ENCODE measurements around the gene USP15.

The USP15 gene

DNA sequence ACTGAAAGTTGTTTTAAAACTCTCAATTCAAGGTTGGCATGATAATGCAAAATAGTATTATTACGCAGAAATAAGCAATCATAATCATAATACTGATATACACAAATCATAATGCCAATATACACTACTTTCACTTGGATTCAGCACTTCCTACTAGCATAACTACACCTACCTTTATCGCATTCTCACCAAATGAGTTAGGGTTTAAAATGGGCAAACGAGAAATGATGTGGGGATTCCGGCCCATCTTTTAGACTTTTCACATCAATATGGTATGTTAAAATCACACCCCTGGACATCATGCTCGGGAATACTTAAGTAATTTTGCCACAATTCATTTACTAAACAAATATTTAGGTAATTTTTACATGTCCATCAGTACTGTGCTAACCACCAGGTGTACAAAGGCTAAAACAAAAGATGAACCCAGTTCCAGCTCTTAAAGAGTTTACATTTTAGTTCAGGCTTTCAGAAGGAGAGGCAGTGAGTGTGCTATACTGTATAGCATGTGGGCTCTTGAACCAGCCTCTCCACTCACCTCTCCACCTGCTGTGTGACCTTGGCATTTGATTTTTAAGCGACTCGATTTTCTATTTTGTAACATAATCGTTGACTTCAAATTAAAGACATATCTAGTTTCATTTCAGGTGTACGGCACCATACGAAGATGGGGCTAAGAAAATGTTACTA is 1.1 kb upstream of the USP15 start:
- DNase-seq, result peak; percentile 3

DNA sequence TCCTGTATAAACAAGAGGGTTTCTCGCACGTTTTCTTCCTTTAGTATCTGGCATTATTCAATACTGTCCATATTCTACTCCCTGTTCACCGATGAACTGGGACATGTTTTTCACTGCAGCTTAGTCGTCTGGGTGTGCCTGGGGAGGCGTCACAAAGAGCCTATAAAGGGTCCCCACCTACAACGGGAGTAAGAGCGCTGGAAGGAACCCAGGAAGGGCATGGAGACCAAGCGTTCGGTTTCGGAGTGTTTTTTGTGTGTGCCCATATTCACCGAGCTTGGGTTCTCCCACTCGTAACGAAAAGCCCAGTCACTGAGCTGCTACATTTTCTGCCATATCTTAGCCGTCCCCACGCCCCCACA is 592 bp upstream of the USP15 start:
- DNase-seq, result no peak

DNA sequence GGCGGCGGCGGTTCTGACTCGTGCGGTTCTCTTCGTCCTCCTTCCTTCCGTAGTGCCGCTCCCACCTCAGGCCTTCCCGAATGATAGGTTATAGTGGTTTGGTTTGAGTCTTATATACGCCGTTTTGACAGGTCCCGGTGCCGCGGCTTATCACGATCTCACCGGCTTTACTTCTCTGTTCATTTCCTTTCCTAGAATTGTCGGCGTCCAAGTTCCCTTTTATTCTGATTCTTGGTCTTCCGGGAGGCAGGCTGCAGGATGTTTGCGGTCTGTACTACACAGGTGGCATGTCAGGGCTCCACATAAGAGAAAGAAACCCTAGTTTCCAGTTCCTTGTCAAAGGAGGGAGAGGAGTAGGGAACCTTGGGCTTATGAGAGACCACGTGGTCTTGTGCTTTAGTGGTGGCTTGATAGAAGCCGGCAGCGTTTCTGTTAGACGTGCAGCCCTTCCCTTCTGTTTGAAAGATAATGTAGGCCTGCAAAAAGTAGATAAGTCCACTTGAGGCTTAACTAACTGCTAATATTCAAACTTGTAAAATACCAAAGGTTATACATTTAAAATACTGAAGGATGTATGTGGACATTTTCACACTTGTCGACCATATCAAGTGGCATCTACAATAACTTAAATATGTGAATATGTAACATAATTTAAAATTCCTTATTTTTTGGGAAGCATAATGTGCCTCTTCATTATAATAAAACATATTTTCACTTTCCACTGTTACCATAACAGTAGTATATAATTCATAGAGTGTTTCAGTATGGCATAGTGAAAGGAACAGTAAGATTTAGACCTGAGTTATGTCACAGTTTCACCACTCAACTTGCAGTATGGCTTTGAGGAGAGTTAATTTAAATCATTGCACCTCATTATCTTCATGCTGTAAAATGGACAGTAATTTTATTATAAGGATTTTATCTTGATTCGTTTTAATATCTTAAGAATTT is 804 bp downstream of the USP15 start:
- peak; percentile 43 for DNase-seq

DNA sequence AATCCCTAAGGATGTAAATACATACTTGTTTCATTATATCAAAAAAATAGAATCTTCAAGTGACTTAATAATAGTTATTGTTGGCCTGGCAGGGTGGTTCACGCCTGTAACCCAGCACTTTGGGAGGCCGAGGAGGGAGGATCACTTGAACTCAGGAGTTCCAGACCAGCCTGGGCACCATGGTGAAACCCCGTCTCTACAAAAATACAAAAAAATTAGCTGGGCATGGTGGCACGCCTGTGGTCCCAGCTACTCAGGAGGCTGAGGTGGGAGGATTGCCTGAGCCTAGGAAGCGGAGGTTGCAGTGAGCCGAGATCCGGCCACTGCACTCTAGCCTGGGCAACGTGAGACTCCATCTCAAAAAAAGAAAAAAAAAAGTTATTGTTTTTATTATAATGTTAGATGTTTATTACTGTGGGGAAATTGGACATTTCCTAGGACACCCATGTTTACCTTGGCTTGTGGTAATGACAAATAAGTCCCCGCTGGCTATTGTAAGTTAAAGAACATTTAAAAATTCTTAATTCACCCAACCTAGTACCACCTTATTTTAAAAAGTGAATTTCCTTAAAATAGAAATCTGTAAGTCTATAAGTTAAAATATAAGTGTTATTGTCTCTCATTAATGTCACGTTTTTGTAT is 1.8 kb downstream of the USP15 start:
- DNase-seq, result no peak

DNA sequence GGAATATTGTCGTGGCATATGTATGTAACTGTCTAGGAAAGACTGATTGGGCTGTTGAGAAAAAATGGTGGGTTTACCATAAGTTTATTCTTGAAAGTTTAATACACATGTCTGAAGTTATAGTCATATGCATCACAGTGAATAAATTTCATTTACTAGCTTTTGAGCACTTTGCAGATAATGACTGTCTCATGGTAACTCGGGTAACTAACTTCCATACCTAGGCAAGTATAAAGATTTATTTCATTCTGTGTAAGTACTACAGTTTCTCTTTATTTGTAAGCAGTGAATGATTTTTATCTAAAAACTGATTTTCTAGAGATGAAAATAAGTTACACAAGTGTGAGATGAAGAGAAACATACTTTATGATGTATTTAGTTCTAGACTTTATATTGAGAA is 3.0 kb downstream of the USP15 start:
- no peak for DNase-seq

DNA sequence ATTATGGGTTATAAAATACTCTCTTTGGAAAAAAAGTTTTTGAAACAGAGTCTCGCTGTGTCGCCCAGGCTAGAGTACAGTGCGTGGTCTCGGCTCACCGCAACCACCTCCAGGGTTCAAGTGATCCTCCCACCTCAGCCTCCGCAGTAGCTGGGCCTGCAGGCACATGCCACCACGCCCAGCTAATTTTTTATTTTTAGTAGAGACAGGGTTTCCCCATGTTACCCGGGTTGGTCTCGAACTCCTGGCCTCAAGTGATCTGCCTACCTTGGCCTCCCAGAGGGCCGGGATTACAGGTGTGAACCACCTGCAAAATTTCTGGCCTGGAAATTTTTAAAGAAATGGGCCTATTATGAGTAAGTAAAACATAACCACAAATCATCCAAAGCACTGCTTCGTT is 3.8 kb downstream of the USP15 start:
- DNase-seq, result no peak

DNA sequence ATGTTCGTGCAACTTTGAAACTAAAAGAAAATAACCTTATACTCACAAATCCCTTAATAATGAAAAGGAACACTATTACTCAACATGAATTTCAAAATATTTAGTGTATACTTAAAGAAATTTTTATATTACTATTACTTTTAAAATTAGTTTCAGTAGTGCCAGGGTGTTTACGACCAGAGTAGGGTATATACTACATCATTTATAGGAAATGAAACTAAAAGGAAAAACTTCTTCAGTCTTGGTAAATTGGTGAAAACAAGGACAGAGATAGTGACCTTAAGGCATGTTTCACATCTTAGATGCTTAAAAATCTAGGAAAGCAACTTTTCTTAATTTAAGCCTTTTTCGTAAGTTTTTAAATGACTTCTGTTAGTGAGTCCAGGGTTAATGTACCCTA is 4.5 kb downstream of the USP15 start:
- DNase-seq, result no peak

DNA sequence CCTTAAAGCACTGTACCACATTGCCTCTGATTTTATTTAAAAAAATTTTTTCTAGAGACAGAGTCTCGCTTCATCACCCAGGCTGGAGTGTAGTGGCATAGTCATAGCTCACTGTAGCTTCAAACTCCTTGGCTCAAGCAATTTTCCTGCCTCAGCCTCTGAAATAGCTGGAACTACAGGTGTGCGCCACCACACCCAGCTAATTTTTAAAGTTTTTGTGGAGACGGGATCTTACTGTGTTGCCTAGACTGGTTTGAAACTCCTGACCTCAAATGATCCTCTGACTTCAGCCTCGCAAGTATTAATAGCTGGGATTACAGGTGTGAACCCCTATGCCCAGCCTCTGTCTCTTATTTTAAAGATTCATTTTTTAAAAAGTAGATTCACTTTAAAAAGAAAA is 5.3 kb downstream of the USP15 start:
- no peak for DNase-seq

DNA sequence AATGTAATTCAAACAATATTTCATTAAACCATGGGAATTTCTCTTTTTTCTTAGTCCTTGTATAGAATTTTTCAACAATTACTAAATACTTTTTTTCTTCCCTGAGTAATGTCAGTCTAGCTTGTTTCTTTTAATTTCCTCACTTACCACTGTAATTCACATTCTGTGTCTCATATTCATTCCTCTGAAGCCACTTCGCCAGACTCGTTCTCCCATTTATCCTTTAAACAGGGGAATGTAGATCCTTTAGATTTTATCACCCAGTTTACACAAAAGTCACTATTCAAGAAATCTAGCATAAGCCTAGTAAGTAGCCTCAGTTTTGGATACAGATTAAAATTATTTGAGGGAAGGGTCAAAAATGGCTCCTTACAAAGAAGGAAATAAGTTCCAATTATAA is 6.8 kb downstream of the USP15 start:
- no peak for DNase-seq

DNA sequence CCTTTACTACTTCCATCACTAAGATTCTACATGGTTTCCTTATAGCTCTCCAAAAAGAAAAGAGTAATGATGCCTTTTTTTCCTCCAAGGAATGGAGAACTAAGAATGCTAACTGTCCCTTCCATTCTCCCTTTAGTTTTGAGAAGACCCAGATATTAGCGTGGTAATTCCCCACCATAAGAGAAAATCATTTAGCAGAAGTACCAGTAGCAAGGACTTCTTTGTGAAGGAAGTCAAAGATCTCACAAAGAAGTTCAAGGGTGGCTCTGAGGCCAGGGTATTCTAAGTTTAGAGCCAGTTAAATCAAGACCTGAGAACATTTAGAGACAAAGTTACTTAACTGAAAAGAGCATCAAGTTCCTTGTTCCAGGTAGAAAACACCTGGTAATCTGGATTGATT is 7.3 kb downstream of the USP15 start:
- DNase-seq, result no peak

DNA sequence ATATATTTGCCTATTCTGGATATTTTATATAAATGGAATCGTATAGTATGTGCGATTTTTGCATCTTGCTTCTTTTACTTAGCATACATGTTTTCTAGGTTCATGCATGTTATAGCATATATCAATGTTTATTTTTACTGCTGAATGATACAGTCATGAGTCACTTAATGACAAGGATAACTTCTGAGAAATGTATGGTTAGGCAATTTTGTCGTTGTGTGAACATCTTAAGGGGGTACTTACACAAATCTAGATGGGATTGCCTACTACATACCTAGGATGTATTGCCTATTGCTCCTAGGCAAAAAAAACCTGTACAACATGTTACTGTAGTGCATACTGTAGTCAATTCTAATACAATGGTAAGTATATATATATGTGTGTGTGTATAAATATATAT is 8.8 kb downstream of the USP15 start:
- no peak for DNase-seq

DNA sequence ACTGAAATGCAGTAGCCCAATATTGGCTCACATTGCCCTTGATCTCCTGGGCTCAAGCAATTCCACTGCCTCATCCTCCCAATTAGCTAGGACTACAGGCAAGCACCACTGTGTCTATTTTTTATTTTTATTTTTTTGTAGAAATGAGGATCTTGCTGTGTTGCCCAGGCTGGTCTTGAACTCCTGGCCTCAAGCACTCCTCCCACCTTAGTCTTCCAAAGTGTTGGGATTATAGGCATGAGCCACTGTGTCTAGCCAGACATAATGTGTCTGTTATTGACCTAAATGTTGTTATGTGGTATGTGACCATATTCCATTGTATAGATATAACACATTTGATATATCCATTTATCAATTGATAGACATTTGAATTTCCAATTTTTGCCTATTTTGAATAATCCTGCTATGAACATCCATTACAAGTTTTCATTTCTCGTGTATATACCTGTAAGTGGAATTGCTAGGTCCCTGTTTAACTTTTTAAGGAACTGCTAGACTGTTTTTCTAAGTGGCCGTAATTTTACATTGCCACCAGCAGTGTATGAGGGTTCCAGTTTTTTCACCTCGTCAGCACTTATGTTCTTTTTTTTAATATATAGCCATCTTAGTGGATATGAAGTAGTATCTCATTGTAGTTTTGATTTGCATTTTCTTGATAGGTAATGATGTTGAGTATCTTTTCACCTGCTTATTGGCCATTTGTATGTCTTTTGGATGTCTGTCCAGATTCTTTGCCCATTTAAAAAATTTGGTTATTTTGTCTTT is 9.4 kb downstream of the USP15 start:
- DNase-seq, result no peak

DNA sequence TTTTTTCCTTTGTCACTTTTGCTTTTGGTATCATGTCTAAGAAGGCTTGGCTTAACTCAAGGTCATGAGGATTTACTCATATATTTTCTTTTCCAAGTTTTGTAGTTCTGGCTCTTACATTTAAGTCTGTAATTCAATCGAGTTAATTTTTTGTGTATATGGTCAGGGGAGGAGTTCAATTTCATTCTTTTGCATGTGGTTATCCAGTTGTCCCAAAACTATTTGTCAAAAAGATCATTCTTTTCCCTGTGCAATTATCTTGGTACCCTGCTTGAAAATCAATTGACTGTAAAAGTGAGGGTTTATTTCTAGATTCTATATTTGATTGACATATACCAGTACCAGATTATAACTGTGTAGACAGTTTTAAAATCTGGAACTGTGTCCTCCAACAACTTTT is 10.2 kb downstream of the USP15 start:
- no peak for DNase-seq

DNA sequence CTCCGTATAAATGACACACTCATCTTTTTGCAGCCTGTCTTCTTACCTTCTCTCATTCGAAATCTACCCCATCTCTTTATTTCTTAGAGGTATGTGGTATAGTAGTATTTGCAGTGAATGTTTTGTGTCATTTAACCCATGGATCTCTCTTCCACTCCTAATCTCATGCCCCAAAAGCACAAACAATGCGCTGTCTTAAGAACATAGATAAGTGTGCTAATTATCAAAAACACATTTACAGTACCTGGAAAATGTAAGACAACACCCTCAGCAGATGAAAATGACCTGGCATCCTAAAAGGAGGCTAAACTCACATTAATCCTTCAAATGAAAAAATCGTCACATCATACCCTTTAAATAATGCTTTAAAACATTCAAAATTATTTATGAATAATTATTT is 10.7 kb downstream of the USP15 start:
- DNase-seq, result no peak

DNA sequence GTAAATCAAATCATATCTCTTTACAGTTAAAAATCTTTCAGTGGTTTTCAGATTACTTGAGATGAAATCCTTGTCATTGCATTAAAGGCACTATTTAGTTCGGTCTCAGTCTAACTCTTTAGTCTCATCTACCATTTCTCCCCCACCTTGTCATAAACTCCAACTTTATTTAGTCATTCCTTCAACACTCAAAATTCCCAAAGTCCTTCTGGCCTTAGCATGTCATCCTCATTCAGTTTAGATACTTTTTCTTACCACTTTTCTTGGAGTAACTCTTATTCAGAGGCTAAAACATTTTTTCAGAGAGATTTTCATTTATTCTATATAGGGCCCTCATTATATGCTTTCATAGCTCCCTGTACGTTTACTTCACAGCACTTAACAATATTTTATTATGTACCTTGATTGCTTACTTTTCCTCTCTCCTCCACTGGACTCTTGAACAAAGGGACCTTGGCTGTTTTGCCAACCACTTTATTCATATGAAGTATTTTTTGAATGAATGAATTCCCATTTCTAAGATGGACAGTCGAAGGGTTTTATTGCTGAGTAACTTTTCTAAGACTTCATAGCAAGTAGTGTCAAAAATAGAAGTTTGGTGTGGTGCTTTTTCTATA is 12.8 kb downstream of the USP15 start:
- no peak for DNase-seq

DNA sequence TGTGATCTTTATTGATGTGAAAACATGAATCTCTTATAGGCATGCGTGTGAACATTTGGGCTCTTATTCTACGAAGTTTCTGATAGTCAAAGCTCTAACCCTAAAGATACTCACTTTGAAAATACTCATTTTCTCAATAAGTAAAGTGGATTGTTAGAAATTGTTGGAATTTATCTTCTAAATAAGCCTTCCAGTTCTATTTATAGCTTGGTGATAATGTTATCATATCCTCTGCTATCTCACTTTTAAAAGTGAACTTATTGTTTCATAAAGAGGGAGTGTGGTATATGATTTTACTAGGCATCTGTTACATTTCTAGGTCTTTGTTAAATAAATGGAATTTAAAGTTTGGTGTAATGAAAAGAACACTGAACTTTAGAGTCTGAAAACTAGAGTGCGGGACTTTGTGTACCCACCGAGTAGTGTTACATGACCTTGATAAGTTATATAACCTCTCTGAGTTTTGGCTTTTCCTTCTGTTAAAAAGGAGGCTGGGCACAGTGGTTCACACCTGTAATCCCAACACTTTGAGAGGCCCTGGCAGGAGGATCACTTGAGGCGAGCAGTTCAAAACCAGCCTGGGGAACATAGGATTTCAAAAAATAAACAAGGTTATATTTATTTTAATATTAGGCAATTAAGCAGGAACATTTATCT is 13.6 kb downstream of the USP15 start:
- DNase-seq, result no peak

DNA sequence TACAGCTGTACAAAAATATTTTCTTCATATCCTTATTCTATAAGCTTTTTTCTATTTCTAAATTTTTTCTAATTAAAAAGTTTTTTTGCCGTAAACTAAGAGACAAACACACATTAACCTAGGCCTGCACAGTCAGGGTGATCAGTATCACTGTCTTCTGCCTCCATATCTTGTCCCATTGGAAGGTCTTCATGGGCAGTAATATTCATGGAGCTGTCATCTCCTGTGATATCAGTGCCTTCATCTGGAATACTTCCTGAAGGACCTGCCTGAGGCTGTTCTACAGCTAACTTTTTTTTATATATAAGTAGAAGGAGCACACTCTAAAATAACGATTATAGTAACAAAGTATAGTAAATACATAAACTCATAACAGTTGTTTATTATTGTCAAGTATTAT is 17.8 kb downstream of the USP15 start:
- DNase-seq, result no peak

DNA sequence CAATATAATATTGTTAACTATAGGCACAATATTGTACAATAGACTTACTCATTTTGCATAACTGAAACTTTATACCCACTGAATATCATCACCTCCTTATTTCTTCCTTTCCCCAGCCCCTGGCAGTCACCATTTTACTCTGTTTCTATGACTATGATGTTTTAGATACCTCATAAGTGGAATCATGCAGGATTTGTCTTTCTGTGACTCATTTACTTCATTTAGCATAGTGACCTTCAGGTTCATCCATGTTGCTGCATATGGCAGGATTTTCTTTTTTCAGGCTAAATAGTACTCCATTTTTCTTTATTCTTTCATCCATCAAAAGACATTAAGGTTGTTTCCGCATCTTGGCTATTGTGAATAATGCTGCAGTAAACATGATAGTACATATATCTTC is 18.9 kb downstream of the USP15 start:
- no peak for DNase-seq

DNA sequence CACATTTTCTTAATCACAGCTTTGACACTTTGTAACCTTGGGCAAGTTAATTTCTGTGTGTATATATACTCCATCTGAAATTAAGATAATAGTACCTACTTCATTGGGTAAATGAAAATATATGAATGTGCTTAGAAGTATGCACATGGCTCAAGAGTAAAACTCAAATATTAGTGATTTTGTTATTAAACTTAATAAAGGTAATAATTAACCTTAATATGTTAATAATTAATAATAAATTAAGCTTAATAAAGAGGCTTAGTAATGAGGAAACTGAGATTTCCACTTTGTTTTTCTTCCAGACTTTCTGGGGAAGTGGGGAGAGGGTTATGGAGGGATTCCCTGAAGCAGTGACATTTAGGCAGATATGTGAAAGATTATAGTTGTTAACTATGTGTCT is 19.8 kb downstream of the USP15 start:
- DNase-seq, result no peak

DNA sequence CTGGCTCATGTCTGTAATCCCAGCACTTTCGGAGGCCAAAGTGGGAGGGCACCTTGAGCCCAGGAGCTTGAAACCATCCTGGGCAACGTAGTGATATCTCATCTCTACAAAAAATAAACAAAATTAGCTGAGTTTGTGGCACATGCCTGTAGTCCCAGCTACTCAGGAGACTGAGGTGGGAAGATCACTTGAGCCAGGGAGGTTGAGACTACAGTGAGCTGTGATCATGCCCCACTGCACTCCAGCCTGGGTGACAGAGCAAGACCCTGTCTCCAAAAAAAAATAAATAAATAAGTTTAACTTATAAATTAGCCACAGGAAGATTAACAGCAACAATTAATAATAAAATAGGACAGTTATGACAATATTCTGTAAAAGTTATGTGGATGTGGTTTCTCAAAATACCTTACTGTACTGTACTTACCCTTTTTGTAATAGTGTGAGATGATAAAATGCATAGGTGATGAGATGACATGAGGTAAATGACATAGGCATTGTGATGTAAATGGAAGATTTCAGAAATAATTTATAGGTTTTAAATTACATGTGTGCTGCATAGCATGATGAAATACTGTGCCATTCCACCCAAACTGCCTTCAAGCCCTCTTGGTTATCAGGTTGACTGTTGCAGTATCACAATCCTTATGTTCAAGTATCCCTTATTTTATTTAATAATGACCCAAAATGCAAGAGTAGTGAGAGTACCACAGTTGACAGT is 22.0 kb downstream of the USP15 start:
- no peak for DNase-seq

DNA sequence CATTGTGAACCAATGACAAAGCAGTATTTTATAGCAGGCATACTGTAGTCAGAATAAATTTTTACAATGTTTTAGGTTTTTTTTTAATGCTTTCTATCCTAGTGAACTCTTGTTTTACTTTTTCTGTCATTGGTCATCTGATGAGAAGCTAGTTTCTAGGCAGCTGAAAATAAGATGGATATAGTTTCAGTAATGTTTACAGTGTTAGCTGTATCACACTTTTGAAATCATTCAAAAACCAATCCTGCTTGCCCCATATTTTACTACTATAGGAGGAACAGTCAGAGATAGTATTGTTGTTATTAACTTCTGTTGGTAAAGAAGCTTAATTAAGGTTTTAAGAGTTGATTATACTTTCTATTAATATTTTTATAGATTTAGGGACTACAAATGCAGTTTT is 24.5 kb downstream of the USP15 start:
- no peak for DNase-seq

DNA sequence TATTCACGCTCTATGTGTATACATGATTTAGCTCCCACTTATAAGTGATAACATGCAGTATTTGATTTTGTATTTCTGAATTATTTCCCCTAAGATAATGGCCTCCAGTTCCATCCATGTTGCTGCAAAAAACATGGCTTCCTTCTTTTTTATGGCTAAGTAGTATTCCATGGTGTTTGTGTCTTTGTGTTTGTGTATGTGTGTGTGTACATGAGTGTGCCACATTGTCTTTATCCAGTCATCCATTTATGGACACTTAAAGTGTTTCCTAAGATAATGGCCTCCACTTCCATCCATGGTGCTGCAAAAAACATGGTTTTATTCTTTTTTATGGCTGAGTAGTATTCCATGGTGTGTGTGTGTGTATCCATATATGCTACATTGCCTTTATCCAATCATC is 25.1 kb downstream of the USP15 start:
- DNase-seq, result no peak

Measured in effector CD4-positive, alpha-beta T cell (primary cell).